B cell (primary cell): Measurements from ENCODE around the gene MAP1B. TPM values are rescaled to one million over a fixed set of nuclear protein-coding genes. Genes with fewer than 3 reads are reported as not detected.

Experiments used
- ATAC-seq: fragments of 200-7000 bp; cut with Tn5 transposase; one replicate; pipeline ENCODE4 v1.10.0; 2021; ENCODE audit warnings: low read depth, mild to moderate bottlenecking, moderate number of reproducible peaks, moderate library complexity
- CTCF ChIA-PET: fragments of 350-600 bp; sonication (Branson Sonifier 250); formaldehyde crosslinking; loops from one replicate; lab custom pipeline; 2021; ENCODE audit warnings: antibody characterized with exemption, inconsistent platforms; lab: Charles Lee
- POLR2A ChIA-PET: fragments of 350-600 bp; sonication (Branson Sonifier 250); formaldehyde crosslinking; loops from one replicate; lab custom pipeline; 2021; ENCODE audit warnings: antibody characterized with exemption; lab: Charles Lee
- DNase-seq: peaks from one replicate; pipeline ENCODE4 v3.0.0; 2013
- H2AFZ ChIP-seq: 2 replicates; pipeline ENCODE4 v1.6.1; 2012; ENCODE audit warnings: mild to moderate bottlenecking, low read depth, low read length; ENCODE audit not compliant: insufficient read depth, poor library complexity, severe bottlenecking
- H3K27ac ChIP-seq, 2 donors: 1 replicate in 1 of 2; 2 replicates in 1 of 2; pipeline ENCODE4 v1.5.1; 2012 to 2013; ENCODE audit warnings: low read length in 2 of 2, mild to moderate bottlenecking in 2 of 2, moderate library complexity in 1 of 2
- H3K27me3 ChIP-seq, 4 experiments: fragments of 200-600 bp in 1 of 4; sonication (generic) in 1 of 4; replicated peaks in 1 of 4; 1 replicate in 2 of 4; 2 replicates in 2 of 4; pipeline versions ENCODE4 v1.6.1 to v1.7.0; 2013 to 2016; ENCODE audit warnings: low read length in 3 of 4, mild to moderate bottlenecking in 2 of 4, mixed read lengths in 1 of 4, moderate library complexity in 1 of 4; ENCODE audit not compliant: insufficient read depth in 4 of 4, control insufficient read depth in 3 of 4; ENCODE audit errors: control extremely low read depth in 1 of 4
- H3K36me3 ChIP-seq, 2 experiments: replicated peaks in 1 of 2; 1 replicate in 1 of 2; 2 replicates in 1 of 2; pipeline versions ENCODE4 v1.6.1 to v1.7.1; 2013; ENCODE audit warnings: low read length in 1 of 2; ENCODE audit not compliant: insufficient read depth in 2 of 2, control insufficient read depth in 1 of 2; ENCODE audit errors: control extremely low read depth in 1 of 2, extremely low read depth in 1 of 2
- H3K4me1 ChIP-seq, 2 donors: fragments of 200-600 bp in 1 of 2; sonication (generic) in 1 of 2; 1 replicate in 1 of 2; 2 replicates in 1 of 2; pipeline versions ENCODE4 v1.5.1 to v1.6.1; 2013 to 2017; ENCODE audit warnings: low read length in 2 of 2; ENCODE audit not compliant: control insufficient read depth in 2 of 2, insufficient read depth in 2 of 2
- H3K4me2 ChIP-seq: replicated peaks from 2 replicates; pipeline ENCODE3; 2012; ENCODE audit warnings: mild to moderate bottlenecking, low read depth, low read length; ENCODE audit not compliant: poor library complexity, severe bottlenecking
- H3K4me3 ChIP-seq, 5 experiments: fragments of 200-600 bp in 1 of 5; sonication (generic) in 1 of 5; 1 replicate in 3 of 5; 2 replicates in 2 of 5; pipeline versions ENCODE4 v1.5.1 to v1.7.0; 2011 to 2016; ENCODE audit warnings: low read length in 4 of 5, mild to moderate bottlenecking in 4 of 5, low read depth in 2 of 5, control low read depth in 1 of 5, moderate library complexity in 1 of 5; ENCODE audit not compliant: insufficient read depth in 1 of 5; ENCODE audit errors: control extremely low read depth in 1 of 5, extremely low read depth in 1 of 5
- H3K79me2 ChIP-seq: fragments of 200-600 bp; sonication (generic); one replicate; pipeline ENCODE4 v1.6.0; 2016; ENCODE audit warnings: low read length; ENCODE audit not compliant: control insufficient read depth, insufficient read depth
- H3K9ac ChIP-seq: fragments of 200-600 bp; sonication (generic); 2 replicates; pipeline ENCODE4 v1.6.1; 2017; ENCODE audit warnings: mild to moderate bottlenecking, low read length, moderate library complexity
- H3K9me3 ChIP-seq, 3 donors: one replicate each; pipeline versions ENCODE4 v1.6.1 to v1.7.1; 2013; ENCODE audit warnings: low read length in 2 of 3; ENCODE audit not compliant: control insufficient read depth in 2 of 3, insufficient read depth in 1 of 3; ENCODE audit errors: control extremely low read depth in 1 of 3
- H4K20me1 ChIP-seq: 2 replicates; pipeline ENCODE4 v1.6.0; 2012; ENCODE audit warnings: mild to moderate bottlenecking, low read length; ENCODE audit not compliant: insufficient read depth, control insufficient read depth, poor library complexity, severe bottlenecking
- H3K27ac Mint-ChIP-seq: one replicate; pipeline ENCODE4 v1.8.0; 2021; ENCODE audit warnings: mixed read lengths
- H3K27me3 Mint-ChIP-seq: one replicate; pipeline ENCODE4 v1.8.0; 2021; ENCODE audit warnings: mixed read lengths
- H3K4me1 Mint-ChIP-seq: one replicate; pipeline ENCODE4 v1.8.0; 2021; ENCODE audit warnings: mixed read lengths
- H3K4me3 Mint-ChIP-seq: one replicate; pipeline ENCODE4 v1.8.0; 2021; ENCODE audit warnings: mixed read lengths
- H3K9me3 Mint-ChIP-seq: one replicate; pipeline ENCODE4 v1.8.0; 2022; ENCODE audit warnings: mixed read lengths; ENCODE audit not compliant: insufficient read depth
- EZH2 ChIP-seq: IDR thresholded peaks from 2 replicates; pipeline ENCODE4 v1.6.1; 2012; ENCODE audit warnings: borderline replicate concordance, low read depth, mild to moderate bottlenecking, moderate library complexity, low read length; ENCODE audit not compliant: insufficient read depth, poor library complexity, severe bottlenecking
- WGBS: methylation state at CpG from one replicate; pipeline ENCODE4 v1.1.5; 2013; ENCODE audit warnings: missing lambda C conversion rate; ENCODE audit not compliant: insufficient coverage; 5-methylcytosine and 5-hydroxymethylcytosine counted together
- intact Hi-C: fragments of 100-400 bp; cut with micrococcal nuclease; formaldehyde crosslinking; loops from one replicate; pipeline ENCODE4 v1.10.0; 2022
- polyA plus RNA-seq: library from polyadenylated mRNA; depleted of rRNA; stranded (reverse); fragments of >200 nt; gene quantifications from 2 replicates; pipeline ENCODE4 v1.2.3, GENCODE V29; 2012
- total RNA-seq, 2 donors: library from RNA; stranded (reverse); fragments of 120-200 nt in 1 of 2; gene quantifications; 1 replicate in 1 of 2; 2 replicates in 1 of 2; pipeline versions ENCODE4 v1.2.3 to v1.2.4, GENCODE V29; 2013 to 2022
- TF ChIP-seq, protein P1 (sequence below): fragments of 200-600 bp; IDR thresholded peaks from one replicate; pipeline ENCODE4 v1.8.0; 2022; ENCODE audit warnings: antibody characterized with exemption, mild to moderate bottlenecking

MAP1B gene
- total and polyA plus RNA-seq, 2 donors (not counting 1 experiment from before 2014, with no cell fraction given): 0.15 TPM; not detected in 1

- no peak for DNase-seq
- no peak for ATAC-seq
- no peak overlapping the region for H3K27ac Mint-ChIP-seq
- Histone ChIP-seq H3K4me2 (no peak overlapping the region), H3K27me3 (no peaks in the 10 kb centered on the region), H3K36me3 (no peaks in the 10 kb centered on the region), H3K79me2 (no peaks in the 10 kb centered on the region), H3K4me3 (no peak overlapping the region), H3K4me1 (peaks cover 7 to 14% of the 10 kb centered on the region in 2 donors), H4K20me1 (no peaks in the 10 kb centered on the region), H2AFZ (no peak overlapping the region), H3K9ac (no peak overlapping the region), H3K9me3 (peaks cover 0 to 15% (median 0%) of the 10 kb centered on the region in 3 donors), H3K27ac (no peak overlapping the region)
- H3K9me3 Mint-ChIP-seq: peaks cover 3% of the 10 kb centered on the region
- CTCF ChIA-PET: no interaction called here
- H3K4me1 Mint-ChIP-seq: peaks cover 15% of the 10 kb centered on the region
- peaks cover 21% of the 10 kb centered on the region for H3K27me3 Mint-ChIP-seq
- intact Hi-C loops: no loop called here
- POLR2A ChIA-PET: no interaction called here
- TF ChIP-seq EZH2: no peak
- 92% methylated on average over 5 of the region's 5 CpGs for WGBS
- no peak overlapping the region for H3K4me3 Mint-ChIP-seq
Observed at GRCh38 chr5:72197393-72197792, 90.1 kb downstream of the MAP1B start.

GRCh38 chr5:72199681-72200080, 92.4 kb downstream of the MAP1B start:
- Histone ChIP-seq H3K4me1 (peaks cover 7 to 13% of the 10 kb centered on the region in 2 donors), H3K27me3 (no peaks in the 10 kb centered on the region), H2AFZ (no peak overlapping the region), H3K27ac (no peak overlapping the region), H3K9me3 (peaks cover 0 to 15% (median 0%) of the 10 kb centered on the region in 3 donors), H3K4me3 (no peak overlapping the region), H3K36me3 (no peaks in the 10 kb centered on the region), H4K20me1 (no peaks in the 10 kb centered on the region), H3K79me2 (no peaks in the 10 kb centered on the region), H3K4me2 (no peak overlapping the region), H3K9ac (no peak overlapping the region)
- TF ChIP-seq, protein P1, sequence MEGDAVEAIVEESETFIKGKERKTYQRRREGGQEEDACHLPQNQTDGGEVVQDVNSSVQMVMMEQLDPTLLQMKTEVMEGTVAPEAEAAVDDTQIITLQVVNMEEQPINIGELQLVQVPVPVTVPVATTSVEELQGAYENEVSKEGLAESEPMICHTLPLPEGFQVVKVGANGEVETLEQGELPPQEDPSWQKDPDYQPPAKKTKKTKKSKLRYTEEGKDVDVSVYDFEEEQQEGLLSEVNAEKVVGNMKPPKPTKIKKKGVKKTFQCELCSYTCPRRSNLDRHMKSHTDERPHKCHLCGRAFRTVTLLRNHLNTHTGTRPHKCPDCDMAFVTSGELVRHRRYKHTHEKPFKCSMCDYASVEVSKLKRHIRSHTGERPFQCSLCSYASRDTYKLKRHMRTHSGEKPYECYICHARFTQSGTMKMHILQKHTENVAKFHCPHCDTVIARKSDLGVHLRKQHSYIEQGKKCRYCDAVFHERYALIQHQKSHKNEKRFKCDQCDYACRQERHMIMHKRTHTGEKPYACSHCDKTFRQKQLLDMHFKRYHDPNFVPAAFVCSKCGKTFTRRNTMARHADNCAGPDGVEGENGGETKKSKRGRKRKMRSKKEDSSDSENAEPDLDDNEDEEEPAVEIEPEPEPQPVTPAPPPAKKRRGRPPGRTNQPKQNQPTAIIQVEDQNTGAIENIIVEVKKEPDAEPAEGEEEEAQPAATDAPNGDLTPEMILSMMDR: no peak
- no peak for TF ChIP-seq EZH2
- Mint-ChIP-seq H3K27ac (no peak overlapping the region), H3K27me3 (peaks cover 21% of the 10 kb centered on the region), H3K4me1 (peaks cover 11% of the 10 kb centered on the region), H3K4me3 (no peak overlapping the region), H3K9me3 (peaks cover 3% of the 10 kb centered on the region)
- 96% methylated on average over 15 of the region's 15 CpGs for WGBS
- DNase-seq (no peak), ATAC-seq (no peak)
- intact Hi-C loops: no loop called here
- POLR2A ChIA-PET: no interaction called here
- CTCF ChIA-PET: no interaction called here
